Ovary (tissue), 3 donors: ENCODE data around the gene CCDC40.

Source experiments
- CTCF ChIP-seq, 3 donors: fragments of 450-650 bp in 2 of 3; fragments of 200-600 bp in 1 of 3; IDR thresholded peaks; one replicate each; pipeline versions ENCODE4 v1.5.1 to v1.8.0; 2016 to 2022; ENCODE audit warnings: antibody characterized with exemption in 3 of 3, mild to moderate bottlenecking in 1 of 3
- EP300 ChIP-seq: sonication (generic); formaldehyde crosslinking; IDR thresholded peaks from one replicate; pipeline ENCODE4 v1.6.1; 2017; ENCODE audit warnings: antibody characterized with exemption
- donor health status: DM: no; HTN: no; CAD: no.

GRCh38 chr17:80031691-80032430 is 4.6 kb upstream of the CCDC40 start:
- TF ChIP-seq CTCF (IDR thresholded peaks at IDR 0.05) (no peak), EP300 (no peak)
